ENCODE data around the gene FGF12. TPM values are rescaled to one million over a fixed set of nuclear protein-coding genes. Genes with fewer than 3 reads are reported as not detected.

FGF12 gene
- polyA plus RNA-seq, 3 donors = not detected

GRCh38 chr3:192194085-192194484 lies 533.3 kb downstream of the FGF12 start:
- Histone ChIP-seq H3K4me2 (replicated peaks; ENCODE audit: extremely low read depth, low read length, poor library complexity, severe bottlenecking) (no peak overlapping the region), H3K9me3 (replicated peaks in 1 of 2; ENCODE audit: control insufficient read depth in 1 of 2, insufficient read depth in 1 of 2, low read length in 2 of 2) (no peaks in the 10 kb centered on the region), H2AFZ (ENCODE audit: insufficient read depth, low read depth, low read length, poor library complexity, severe bottlenecking) (no peak overlapping the region), H3K4me1 (ENCODE audit: control insufficient read depth in 1 of 2, insufficient read depth in 2 of 2, low read length in 2 of 2) (no peaks in the 10 kb centered on the region), H3K9ac (ENCODE audit: insufficient read depth, low read length, poor library complexity, severe bottlenecking) (no peak overlapping the region), H3K27me3 (ENCODE audit: control insufficient read depth in 2 of 2, insufficient read depth in 2 of 2, low read length in 2 of 2) (no peaks in the 10 kb centered on the region), H3K79me2 (ENCODE audit: insufficient read depth, low read length) (no peaks in the 10 kb centered on the region), H3K36me3 (replicated peaks in 1 of 2; ENCODE audit: control insufficient read depth in 1 of 2, insufficient read depth in 2 of 2, low read length in 2 of 2) (no peaks in the 10 kb centered on the region), H4K20me1 (ENCODE audit: insufficient read depth, low read length) (no peaks in the 10 kb centered on the region), H3K4me3 (replicated peaks in 1 of 3; ENCODE audit: low read depth in 2 of 3, low read length in 3 of 3) (no peak overlapping the region), H3K27ac (ENCODE audit: low read depth in 1 of 2, low read length in 2 of 2) (no peak overlapping the region)
- no peaks in the 10 kb centered on the region for H3K4me1 Mint-ChIP-seq
- intact Hi-C loops (cut with micrococcal nuclease) = no loop called here
- no peaks in the 10 kb centered on the region for H3K36me3 Mint-ChIP-seq
- peaks cover 0 to 3% (median 0%) of the 10 kb centered on the region in 3 donors for H3K27me3 Mint-ChIP-seq (ENCODE audit: low read depth in 3 of 3)
- no peaks in the 10 kb centered on the region for H3K9me3 Mint-ChIP-seq
- no peak for TF ChIP-seq CTCF (IDR thresholded peaks at IDR 0.05)
- no peak overlapping the region for H3K4me3 Mint-ChIP-seq
- H3K27ac Mint-ChIP-seq = no peak overlapping the region
- no peak for DNase-seq

GRCh38 chr3:192188218-192188835 lies 539.0 kb downstream of the FGF12 start:
- DNase-seq = peak in 1 of 3 donors; percentile 1
- H3K79me2 ChIP-seq (ENCODE audit: insufficient read depth, low read length) = no peaks in the 10 kb centered on the region
- 0% methylated on average over 2 of the region's 7 CpGs for WGBS (ENCODE audit: insufficient coverage)
- no peak overlapping the region for H2AFZ ChIP-seq (ENCODE audit: insufficient read depth, low read depth, low read length, poor library complexity, severe bottlenecking)
- H3K36me3 Mint-ChIP-seq = no peaks in the 10 kb centered on the region
- no peak overlapping the region for H3K27ac ChIP-seq (ENCODE audit: low read depth in 1 of 2, low read length in 2 of 2)
- H3K4me1 ChIP-seq (ENCODE audit: control insufficient read depth in 1 of 2, insufficient read depth in 2 of 2, low read length in 2 of 2) = no peaks in the 10 kb centered on the region
- H3K4me1 Mint-ChIP-seq = no peaks in the 10 kb centered on the region
- no peaks in the 10 kb centered on the region for H3K36me3 ChIP-seq (replicated peaks in 1 of 2; ENCODE audit: control insufficient read depth in 1 of 2, insufficient read depth in 2 of 2, low read length in 2 of 2)
- H3K27me3 Mint-ChIP-seq (ENCODE audit: low read depth in 3 of 3) = peaks cover 0 to 2% (median 0%) of the 10 kb centered on the region in 3 donors
- no peaks in the 10 kb centered on the region for H3K9me3 Mint-ChIP-seq
- H3K9me3 ChIP-seq (replicated peaks in 1 of 2; ENCODE audit: control insufficient read depth in 1 of 2, insufficient read depth in 1 of 2, low read length in 2 of 2) = no peaks in the 10 kb centered on the region
- H3K4me2 ChIP-seq (replicated peaks; ENCODE audit: extremely low read depth, low read length, poor library complexity, severe bottlenecking) = no peak overlapping the region
- intact Hi-C loops (cut with micrococcal nuclease) = no loop called here
- H3K4me3 ChIP-seq (replicated peaks in 1 of 3; ENCODE audit: low read depth in 2 of 3, low read length in 3 of 3) = no peak overlapping the region
- H3K4me3 Mint-ChIP-seq = no peak overlapping the region
- no peaks in the 10 kb centered on the region for H4K20me1 ChIP-seq (ENCODE audit: insufficient read depth, low read length)
- TF ChIP-seq CTCF (IDR thresholded peaks at IDR 0.05) = peak; percentile 72
- no peak overlapping the region for H3K27ac Mint-ChIP-seq
- H3K9ac ChIP-seq (ENCODE audit: insufficient read depth, low read length, poor library complexity, severe bottlenecking) = no peak overlapping the region
- H3K27me3 ChIP-seq (ENCODE audit: control insufficient read depth in 2 of 2, insufficient read depth in 2 of 2, low read length in 2 of 2) = no peaks in the 10 kb centered on the region

Data from CD14-positive monocyte (primary cell).